Stomach smooth muscle (tissue), 2 donors: ENCODE results near the gene SGMS1.

Experiments used
- H3K27ac ChIP-seq: one replicate; pipeline ENCODE4 v1.7.0; 2013; ENCODE audit warnings: mild to moderate bottlenecking, low read length, inconsistent platforms
- H3K27me3 ChIP-seq, 2 donors: one replicate each; pipeline ENCODE4 v1.7.0; 2013; ENCODE audit warnings: low read length in 2 of 2; ENCODE audit not compliant: insufficient read depth in 2 of 2, control insufficient read depth in 1 of 2
- H3K36me3 ChIP-seq, 2 donors: one replicate each; pipeline ENCODE4 v1.7.0; 2013; ENCODE audit warnings: low read length in 2 of 2; ENCODE audit not compliant: control insufficient read depth in 2 of 2, insufficient read depth in 2 of 2
- H3K4me1 ChIP-seq: one replicate; pipeline ENCODE4 v1.7.0; 2013; ENCODE audit warnings: low read length; ENCODE audit not compliant: control insufficient read depth, insufficient read depth
- H3K4me3 ChIP-seq, 2 donors: one replicate each; pipeline ENCODE4 v1.7.0; 2013; ENCODE audit warnings: low read length in 2 of 2
- H3K9ac ChIP-seq, 2 donors: one replicate each; pipeline ENCODE4 v1.7.0; 2013; ENCODE audit warnings: low read length in 2 of 2, mild to moderate bottlenecking in 1 of 2
- H3K9me3 ChIP-seq, 2 donors: one replicate each; pipeline ENCODE4 v1.7.0; 2013; ENCODE audit warnings: low read length in 2 of 2; ENCODE audit not compliant: control insufficient read depth in 2 of 2
- donor health status: healthy.
- donor health status: Pancreatic carcinoma.

Gene SGMS1

DNA sequence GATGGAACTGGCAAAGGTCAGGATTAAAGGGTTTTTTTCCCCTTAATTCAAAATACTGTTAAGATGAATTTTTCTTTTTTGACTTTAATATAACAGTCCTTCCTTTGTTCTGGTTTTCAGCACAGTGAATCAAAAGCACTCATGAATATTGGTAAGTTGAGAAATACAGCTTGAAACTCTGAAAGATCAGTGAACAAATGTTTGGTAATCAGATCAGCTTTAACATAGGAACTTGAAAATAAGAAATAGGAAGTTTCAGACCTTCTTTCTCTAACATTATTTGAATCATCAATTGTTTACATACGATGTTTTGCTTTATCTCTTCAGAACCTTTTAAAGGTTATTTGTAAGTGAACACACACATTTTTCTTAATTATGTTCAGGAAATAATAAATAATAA lies 90.5 kb downstream of the SGMS1 start:
- H3K4me3 ChIP-seq: no peak overlapping the region
- peaks cover 2% of the 10 kb centered on the region for H3K4me1 ChIP-seq
- H3K9me3 ChIP-seq: no peaks in the 10 kb centered on the region
- no peaks in the 10 kb centered on the region for H3K27me3 ChIP-seq
- H3K9ac ChIP-seq: no peak overlapping the region
- H3K27ac ChIP-seq: no peak overlapping the region
- H3K36me3 ChIP-seq: no peaks in the 10 kb centered on the region

DNA sequence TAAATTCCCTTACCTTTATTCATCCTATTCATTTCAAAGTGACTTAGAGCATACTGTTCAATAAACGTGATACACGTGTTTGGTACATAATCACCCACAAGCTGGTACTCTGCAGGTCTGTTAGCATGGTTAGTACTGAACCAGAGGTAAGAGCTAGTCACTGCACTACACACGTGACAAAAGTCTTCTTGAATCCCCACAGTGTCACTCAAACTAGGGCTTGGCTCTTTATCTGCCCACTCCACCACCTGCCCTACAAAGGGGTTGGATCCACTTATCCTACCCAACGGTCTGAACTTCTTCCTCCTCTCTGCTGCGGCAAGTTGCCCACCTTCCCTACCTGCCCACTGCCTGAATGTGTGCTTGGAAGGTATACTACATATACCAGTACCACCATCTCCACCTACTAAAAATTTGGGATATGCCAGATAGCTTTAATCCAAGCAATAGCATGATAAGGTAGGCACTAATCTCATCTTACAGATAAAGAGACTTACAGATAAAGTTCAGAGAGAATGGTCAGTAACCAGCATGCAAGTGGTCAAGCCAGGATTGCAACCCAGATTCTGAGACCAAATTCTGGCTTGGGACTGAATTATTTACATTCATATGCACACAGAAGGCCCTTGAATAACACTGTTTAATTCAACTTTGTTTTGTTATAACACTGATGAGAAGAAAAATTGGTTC lies 92.2 kb downstream of the SGMS1 start:
- H3K36me3 ChIP-seq: no peaks in the 10 kb centered on the region

DNA sequence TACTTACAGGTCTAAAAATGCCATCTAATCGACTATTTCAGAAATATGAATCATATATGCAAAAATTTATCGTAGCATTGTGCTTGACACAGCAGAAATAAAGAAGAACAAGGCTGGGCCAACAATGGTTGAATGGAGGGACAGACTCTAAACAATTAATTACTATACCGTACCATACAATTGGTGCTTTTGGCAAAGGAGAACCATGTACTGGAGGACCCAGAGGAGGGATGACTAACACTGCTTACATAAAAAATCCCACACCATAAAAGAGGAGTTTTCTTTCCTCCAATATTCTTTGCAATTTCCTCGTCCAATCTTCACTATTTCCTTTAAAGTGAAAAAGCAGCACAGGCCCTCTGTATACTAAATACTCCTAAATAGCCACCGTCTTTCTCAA lies 94.1 kb downstream of the SGMS1 start:
- no peak overlapping the region for H3K27ac ChIP-seq
- no peaks in the 10 kb centered on the region for H3K27me3 ChIP-seq
- no peak overlapping the region for H3K9ac ChIP-seq

More for the DNA sequence above, 92.2 kb downstream of the SGMS1 start:
- H3K4me1 ChIP-seq: peaks cover 2% of the 10 kb centered on the region
- no peaks in the 10 kb centered on the region for H3K27me3 ChIP-seq
- H3K4me3 ChIP-seq: no peak overlapping the region
- H3K9me3 ChIP-seq: no peaks in the 10 kb centered on the region
- H3K9ac ChIP-seq: no peak overlapping the region
- no peak overlapping the region for H3K27ac ChIP-seq

DNA sequence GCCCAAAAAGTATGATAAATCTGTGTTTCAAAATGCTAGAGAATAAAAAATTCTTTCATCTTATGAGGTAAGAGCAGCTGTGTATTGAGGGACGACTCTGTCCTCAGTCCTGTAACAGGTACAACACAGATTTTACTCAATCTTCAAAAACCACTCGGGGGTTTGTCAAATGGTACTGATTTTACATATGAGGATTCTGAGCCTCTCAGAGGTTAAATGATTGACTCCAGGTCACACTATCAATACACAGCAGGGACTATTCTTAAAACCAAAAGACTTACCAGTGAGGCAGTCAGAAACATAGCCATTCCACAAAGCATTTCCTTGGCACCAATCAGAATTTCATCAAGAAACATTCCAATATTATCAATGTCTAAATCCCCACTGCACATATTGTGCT lies 95.5 kb downstream of the SGMS1 start:
- Histone ChIP-seq H3K4me3 (no peak overlapping the region), H3K27me3 (no peaks in the 10 kb centered on the region), H3K4me1 (no peaks in the 10 kb centered on the region), H3K9me3 (no peaks in the 10 kb centered on the region), H3K9ac (no peak overlapping the region), H3K36me3 (no peaks in the 10 kb centered on the region), H3K27ac (no peak overlapping the region)

More for the DNA sequence above, 94.1 kb downstream of the SGMS1 start:
- no peaks in the 10 kb centered on the region for H3K4me1 ChIP-seq
- H3K36me3 ChIP-seq: no peaks in the 10 kb centered on the region
- H3K9me3 ChIP-seq: no peaks in the 10 kb centered on the region
- no peak overlapping the region for H3K4me3 ChIP-seq

DNA sequence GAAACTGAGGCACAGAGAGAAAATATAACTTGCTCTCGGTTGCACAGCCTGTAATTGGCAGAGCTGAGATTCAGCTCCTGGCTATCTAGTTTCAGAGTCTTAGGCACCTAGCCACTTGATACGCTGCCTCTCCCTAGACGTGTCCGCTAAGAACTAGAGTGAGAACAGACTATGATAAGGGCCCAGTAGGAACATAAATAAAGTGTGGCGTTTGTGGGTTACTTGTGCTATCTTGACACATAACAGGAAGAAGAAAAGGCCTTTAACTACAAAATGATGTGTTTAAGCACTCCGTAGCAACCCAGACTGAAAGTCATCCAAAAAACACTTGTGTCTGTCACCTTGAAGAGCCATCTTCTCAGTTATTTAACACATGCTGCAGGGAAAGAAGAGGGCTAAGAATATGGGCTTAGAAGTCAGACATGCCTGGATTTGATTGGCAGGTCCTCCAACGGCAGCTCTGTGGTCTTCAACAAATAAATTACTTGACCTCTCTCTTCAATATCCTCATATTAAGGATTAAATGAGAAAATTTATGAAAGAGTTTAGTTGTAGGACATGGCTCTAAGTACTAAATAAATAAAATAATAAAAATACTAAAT lies 96.2 kb downstream of the SGMS1 start:
- no peaks in the 10 kb centered on the region for H3K36me3 ChIP-seq

DNA sequence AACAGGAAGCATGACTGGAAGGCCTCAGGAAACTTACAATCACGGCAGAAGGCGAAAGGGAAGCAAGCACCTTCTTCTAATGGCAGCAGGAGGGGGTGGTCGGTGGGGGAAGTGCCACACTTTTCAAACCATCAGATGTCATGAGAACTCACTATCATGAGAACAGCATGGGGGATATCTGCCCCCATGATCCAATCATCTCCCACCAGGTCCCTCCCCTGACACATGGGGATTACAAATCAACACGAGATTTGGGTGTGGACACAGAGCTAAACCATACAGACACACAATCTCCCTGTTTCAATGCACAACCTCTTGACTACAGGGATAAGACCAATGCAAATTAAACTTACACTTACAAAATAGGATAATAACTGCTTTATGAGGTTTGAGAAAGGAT lies 97.6 kb downstream of the SGMS1 start:
- Histone ChIP-seq H3K36me3 (no peaks in the 10 kb centered on the region), H3K27ac (no peak overlapping the region), H3K4me3 (no peak overlapping the region), H3K9me3 (no peaks in the 10 kb centered on the region), H3K9ac (no peak overlapping the region), H3K27me3 (no peaks in the 10 kb centered on the region), H3K4me1 (no peaks in the 10 kb centered on the region)

More for the DNA sequence above, 96.2 kb downstream of the SGMS1 start:
- Histone ChIP-seq H3K4me1 (no peaks in the 10 kb centered on the region), H3K27me3 (no peaks in the 10 kb centered on the region), H3K9ac (no peak overlapping the region), H3K27ac (no peak overlapping the region), H3K4me3 (no peak overlapping the region), H3K9me3 (no peaks in the 10 kb centered on the region)

DNA sequence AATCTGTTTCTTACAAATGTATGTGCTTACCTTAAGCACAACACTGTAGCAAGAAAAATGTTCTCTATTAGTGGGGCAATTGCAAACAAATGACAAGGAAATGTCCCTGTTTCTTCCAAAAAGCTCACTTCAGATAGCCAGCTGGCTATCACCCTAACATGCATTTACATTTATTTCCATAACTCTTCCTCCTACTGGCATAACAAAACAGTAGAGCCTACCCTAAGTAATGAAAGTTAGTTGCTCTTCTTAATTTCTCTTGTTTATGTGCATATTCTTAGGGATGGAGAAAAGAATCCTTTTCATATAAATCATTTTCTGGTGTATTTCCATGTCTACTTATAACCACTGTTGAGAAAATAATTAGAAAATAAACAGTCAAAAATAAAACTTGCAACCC lies 100.4 kb downstream of the SGMS1 start:
- no peaks in the 10 kb centered on the region for H3K4me1 ChIP-seq
- H3K27me3 ChIP-seq: no peaks in the 10 kb centered on the region
- peaks cover 0 to 4% of the 10 kb centered on the region in 2 donors for H3K36me3 ChIP-seq
- no peak overlapping the region for H3K9ac ChIP-seq
- no peak overlapping the region for H3K27ac ChIP-seq
- no peak overlapping the region for H3K4me3 ChIP-seq
- no peaks in the 10 kb centered on the region for H3K9me3 ChIP-seq

DNA sequence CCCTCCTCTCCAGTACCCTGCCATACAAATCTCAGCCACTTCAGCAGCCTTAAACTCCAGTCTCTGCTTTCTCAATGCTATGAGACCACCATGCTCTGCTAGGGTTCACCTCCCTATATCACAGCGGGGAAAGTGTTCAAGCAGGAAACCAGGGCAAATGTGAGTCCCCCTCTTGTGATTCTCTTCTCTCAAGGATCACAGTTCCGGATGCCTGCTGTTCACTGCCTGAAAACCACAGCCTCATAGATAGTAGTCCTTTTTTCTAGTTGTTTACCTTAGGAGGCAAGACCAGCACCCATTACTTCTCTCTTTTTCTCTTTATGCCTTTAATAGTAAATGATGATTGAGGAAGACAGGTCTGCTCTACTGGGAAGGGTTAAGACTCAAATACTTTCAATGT lies 100.8 kb downstream of the SGMS1 start:
- peaks cover 0 to 4% of the 10 kb centered on the region in 2 donors for H3K36me3 ChIP-seq
- no peak overlapping the region for H3K9ac ChIP-seq
- no peak overlapping the region for H3K4me3 ChIP-seq
- no peaks in the 10 kb centered on the region for H3K4me1 ChIP-seq
- H3K9me3 ChIP-seq: no peaks in the 10 kb centered on the region
- H3K27me3 ChIP-seq: no peaks in the 10 kb centered on the region
- H3K27ac ChIP-seq: no peak overlapping the region

DNA sequence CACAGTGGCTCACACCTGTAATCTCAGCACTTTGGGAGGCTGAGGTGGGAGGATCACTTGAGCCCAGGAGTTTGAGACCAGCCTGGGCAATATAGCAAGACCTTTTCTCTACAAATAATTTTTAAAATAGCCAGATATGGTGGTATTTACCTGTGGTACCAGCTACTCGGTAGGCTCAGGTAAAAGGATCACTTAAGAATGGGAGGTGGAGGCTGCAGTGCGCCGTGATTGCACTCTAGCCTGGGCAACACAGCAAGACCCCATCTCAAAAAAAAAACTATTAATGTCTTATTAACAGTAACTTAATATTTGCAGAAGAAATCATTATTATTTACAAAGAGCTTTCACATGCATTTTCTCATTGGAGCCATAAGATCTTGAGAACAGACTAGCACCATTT lies 103.6 kb downstream of the SGMS1 start:
- H3K9me3 ChIP-seq: no peaks in the 10 kb centered on the region
- peaks cover 0 to 4% of the 10 kb centered on the region in 2 donors for H3K36me3 ChIP-seq
- no peak overlapping the region for H3K27ac ChIP-seq
- H3K9ac ChIP-seq: no peak overlapping the region
- no peaks in the 10 kb centered on the region for H3K4me1 ChIP-seq
- no peak overlapping the region for H3K4me3 ChIP-seq
- H3K27me3 ChIP-seq: no peaks in the 10 kb centered on the region

DNA sequence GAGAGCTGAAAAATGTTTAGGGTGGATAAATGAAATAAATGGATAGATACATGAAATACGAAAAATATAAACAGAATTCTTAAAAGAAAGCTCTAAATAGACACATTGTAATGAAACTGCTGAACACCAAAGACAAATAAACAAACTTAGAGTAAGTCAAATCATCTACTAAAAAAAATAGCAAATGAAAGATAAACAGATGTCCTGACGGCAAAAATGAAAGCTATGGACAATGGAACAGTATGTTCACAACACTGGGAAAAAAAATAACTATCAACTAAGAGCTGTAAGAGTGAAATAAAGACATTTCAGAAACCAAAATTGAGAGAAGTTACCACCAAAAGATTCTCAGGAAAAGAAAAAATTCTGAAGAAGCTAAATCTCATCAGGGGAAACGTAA lies 106.1 kb downstream of the SGMS1 start:
- no peak overlapping the region for H3K4me3 ChIP-seq
- no peaks in the 10 kb centered on the region for H3K27me3 ChIP-seq
- H3K27ac ChIP-seq: no peak overlapping the region
- H3K9me3 ChIP-seq: no peaks in the 10 kb centered on the region
- H3K4me1 ChIP-seq: no peaks in the 10 kb centered on the region
- peaks cover 0 to 4% of the 10 kb centered on the region in 2 donors for H3K36me3 ChIP-seq
- no peak overlapping the region for H3K9ac ChIP-seq

DNA sequence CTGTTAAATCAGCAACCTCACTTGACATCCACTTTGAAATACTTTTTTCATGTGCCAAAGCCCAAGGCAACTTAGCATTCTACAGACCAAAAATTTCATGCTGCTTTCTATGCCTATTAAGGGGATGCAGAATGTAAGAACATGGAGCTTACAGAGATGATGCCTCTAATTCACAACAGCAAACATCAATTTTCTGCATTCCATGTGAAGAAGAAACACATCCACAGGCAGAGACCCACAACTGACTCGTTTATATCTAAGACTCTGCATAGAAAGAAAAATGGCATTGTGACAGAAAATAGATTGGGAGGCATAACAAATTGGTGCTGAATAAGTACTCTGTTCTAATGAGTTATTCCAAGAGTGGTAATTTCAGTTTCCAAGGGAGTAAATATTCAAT lies 107.6 kb downstream of the SGMS1 start:
- Histone ChIP-seq H3K9me3 (no peaks in the 10 kb centered on the region), H3K4me1 (peaks cover 10% of the 10 kb centered on the region), H3K27ac (no peak overlapping the region)

More for the DNA sequence above, 107.6 kb downstream of the SGMS1 start:
- Histone ChIP-seq H3K9ac (no peak overlapping the region), H3K36me3 (peaks cover 0 to 4% of the 10 kb centered on the region in 2 donors), H3K4me3 (no peak overlapping the region), H3K27me3 (no peaks in the 10 kb centered on the region)
